ENCODE results near the gene ATG13. TPM values are rescaled to one million over a fixed set of nuclear protein-coding genes. Genes with fewer than 3 reads are reported as not detected.

The ATG13 gene
- total RNA-seq, 1 donor from 2014 or later = 51.3 TPM

DNA sequence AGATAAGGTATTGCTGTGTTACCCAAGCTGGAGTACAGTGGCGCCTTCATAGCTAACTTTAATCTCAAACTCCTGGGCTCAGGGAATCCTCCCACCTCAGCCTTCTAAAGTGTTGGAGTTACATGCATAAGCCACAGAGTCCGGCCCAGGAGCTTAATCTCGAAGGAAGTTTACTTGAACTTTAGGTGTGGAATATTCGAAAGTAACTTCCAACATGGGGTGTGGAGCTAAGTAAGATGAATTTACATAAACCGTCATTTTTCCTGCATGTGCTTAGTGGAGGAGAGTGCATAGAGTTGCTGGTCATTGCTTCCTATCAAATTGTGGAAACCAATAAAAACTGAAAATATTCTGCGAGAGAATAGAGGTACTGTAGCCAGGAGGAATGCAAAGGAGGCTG is 1.5 kb downstream of the ATG13 start:
- Mint-ChIP-seq H3K4me3 (peak overlapping the region; percentile 82), H3K4me1 (peaks cover 24% of the 10 kb centered on the region), H3K9me3 (no peaks in the 10 kb centered on the region), H3K27me3 (ENCODE audit: low read depth) (no peaks in the 10 kb centered on the region), H3K36me3 (ENCODE audit: low read depth) (no peaks in the 10 kb centered on the region), H3K27ac (ENCODE audit: unreplicated experiment) (no peak overlapping the region)
- DNase-seq (ENCODE audit: low read depth, low spot score) = no peak
- TF ChIP-seq, protein P1, sequence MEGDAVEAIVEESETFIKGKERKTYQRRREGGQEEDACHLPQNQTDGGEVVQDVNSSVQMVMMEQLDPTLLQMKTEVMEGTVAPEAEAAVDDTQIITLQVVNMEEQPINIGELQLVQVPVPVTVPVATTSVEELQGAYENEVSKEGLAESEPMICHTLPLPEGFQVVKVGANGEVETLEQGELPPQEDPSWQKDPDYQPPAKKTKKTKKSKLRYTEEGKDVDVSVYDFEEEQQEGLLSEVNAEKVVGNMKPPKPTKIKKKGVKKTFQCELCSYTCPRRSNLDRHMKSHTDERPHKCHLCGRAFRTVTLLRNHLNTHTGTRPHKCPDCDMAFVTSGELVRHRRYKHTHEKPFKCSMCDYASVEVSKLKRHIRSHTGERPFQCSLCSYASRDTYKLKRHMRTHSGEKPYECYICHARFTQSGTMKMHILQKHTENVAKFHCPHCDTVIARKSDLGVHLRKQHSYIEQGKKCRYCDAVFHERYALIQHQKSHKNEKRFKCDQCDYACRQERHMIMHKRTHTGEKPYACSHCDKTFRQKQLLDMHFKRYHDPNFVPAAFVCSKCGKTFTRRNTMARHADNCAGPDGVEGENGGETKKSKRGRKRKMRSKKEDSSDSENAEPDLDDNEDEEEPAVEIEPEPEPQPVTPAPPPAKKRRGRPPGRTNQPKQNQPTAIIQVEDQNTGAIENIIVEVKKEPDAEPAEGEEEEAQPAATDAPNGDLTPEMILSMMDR (conservative IDR thresholded peaks at IDR 0.05) = no peak

DNA sequence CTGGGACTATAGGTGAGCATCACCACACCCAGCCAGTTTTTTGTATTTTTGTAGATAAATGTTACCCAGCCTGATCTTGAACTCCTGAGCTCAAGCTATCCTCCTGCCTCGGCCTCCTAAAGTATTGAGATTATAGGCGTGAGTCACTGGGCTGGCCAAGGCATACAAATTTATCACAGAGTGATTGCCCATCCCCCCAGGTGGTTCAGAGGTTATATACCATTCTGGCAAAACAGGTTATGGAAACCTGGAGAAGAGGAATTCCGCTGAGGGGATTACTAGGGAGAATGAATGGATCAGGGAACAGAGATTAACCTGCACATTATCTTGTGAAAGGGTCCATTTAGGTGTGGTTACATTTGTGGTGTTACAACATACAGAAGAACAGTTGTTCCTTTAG is 8.1 kb downstream of the ATG13 start:
- Mint-ChIP-seq H3K36me3 (ENCODE audit: low read depth) (no peaks in the 10 kb centered on the region), H3K4me1 (no peaks in the 10 kb centered on the region), H3K27me3 (ENCODE audit: low read depth) (no peaks in the 10 kb centered on the region), H3K9me3 (no peaks in the 10 kb centered on the region), H3K27ac (ENCODE audit: unreplicated experiment) (no peak overlapping the region), H3K4me3 (no peak overlapping the region)
- TF ChIP-seq, protein P1 (conservative IDR thresholded peaks at IDR 0.05) = no peak
- DNase-seq (ENCODE audit: low read depth, low spot score) = no peak

DNA sequence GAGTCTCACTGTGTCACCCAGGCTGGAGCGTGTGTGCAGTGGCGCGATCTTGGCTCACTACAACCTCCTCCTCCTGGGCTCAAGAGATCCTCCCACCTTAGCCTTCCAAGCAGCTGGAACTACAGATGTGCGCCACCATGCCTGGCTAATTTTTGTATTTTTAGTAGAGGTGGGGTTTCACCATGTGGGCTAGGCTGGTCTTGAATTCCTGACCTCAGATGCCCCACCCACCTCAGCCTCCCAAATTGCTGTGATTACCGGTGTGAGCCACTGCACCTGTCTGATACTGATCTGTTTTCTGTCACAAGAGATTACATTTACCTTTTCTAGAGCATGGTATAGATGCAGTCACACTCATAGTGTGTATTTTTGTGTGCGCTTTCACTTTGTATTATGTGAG is 11.6 kb downstream of the ATG13 start:
- Mint-ChIP-seq H3K36me3 (ENCODE audit: low read depth) (no peaks in the 10 kb centered on the region), H3K27me3 (ENCODE audit: low read depth) (no peaks in the 10 kb centered on the region), H3K4me3 (no peak overlapping the region), H3K4me1 (no peaks in the 10 kb centered on the region), H3K9me3 (no peaks in the 10 kb centered on the region), H3K27ac (ENCODE audit: unreplicated experiment) (no peak overlapping the region)
- DNase-seq (ENCODE audit: low read depth, low spot score) = no peak
- TF ChIP-seq, protein P1 (conservative IDR thresholded peaks at IDR 0.05) = no peak

DNA sequence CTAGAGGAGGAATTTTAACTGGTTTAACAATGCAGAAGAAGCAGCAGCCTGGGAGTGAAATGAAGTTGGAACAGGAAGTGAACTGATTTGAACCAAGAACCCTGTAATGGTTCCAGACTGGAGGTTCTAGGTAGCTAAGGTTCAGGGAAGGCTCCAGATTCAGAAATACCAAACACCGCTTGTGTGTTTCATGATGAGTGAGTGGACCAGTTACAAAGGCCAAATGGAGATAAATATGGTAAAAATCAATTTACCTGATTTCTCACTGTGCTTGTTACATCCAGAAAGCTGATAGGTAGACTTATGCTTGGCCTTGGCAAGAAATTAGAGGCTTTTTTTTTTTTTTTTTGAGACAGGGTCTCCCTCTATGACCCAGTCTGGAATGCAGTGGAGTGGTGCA is 12.9 kb downstream of the ATG13 start:
- Mint-ChIP-seq H3K4me3 (no peak overlapping the region), H3K27me3 (ENCODE audit: low read depth) (no peaks in the 10 kb centered on the region), H3K27ac (ENCODE audit: unreplicated experiment) (no peak overlapping the region), H3K36me3 (ENCODE audit: low read depth) (no peaks in the 10 kb centered on the region), H3K4me1 (no peaks in the 10 kb centered on the region), H3K9me3 (no peaks in the 10 kb centered on the region)
- DNase-seq (ENCODE audit: low read depth, low spot score) = no peak
- TF ChIP-seq, protein P1 (conservative IDR thresholded peaks at IDR 0.05) = no peak

DNA sequence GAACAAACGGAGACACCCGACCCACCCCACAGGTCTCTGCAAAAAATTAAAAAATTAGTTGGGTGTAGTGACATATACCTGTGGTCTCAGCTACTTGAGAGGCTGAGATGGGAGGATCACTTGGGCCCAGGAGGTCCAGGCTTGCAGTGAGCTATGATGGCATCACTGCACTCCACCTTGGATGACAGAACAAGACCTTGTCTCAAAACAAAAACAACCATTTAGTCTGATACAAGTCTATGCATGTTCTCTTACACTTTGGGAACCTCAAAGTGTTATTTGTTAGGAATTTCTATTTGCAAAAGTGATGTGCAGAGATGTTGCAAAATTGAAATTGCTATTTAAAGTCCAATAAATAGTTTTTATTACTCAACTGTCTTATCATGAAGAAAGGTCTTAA is 14.3 kb downstream of the ATG13 start:
- Mint-ChIP-seq H3K27ac (ENCODE audit: unreplicated experiment) (no peak overlapping the region), H3K36me3 (ENCODE audit: low read depth) (no peaks in the 10 kb centered on the region), H3K4me3 (no peak overlapping the region), H3K9me3 (no peaks in the 10 kb centered on the region), H3K4me1 (no peaks in the 10 kb centered on the region), H3K27me3 (ENCODE audit: low read depth) (no peaks in the 10 kb centered on the region)
- DNase-seq (ENCODE audit: low read depth, low spot score) = no peak
- TF ChIP-seq, protein P1 (conservative IDR thresholded peaks at IDR 0.05) = no peak

DNA sequence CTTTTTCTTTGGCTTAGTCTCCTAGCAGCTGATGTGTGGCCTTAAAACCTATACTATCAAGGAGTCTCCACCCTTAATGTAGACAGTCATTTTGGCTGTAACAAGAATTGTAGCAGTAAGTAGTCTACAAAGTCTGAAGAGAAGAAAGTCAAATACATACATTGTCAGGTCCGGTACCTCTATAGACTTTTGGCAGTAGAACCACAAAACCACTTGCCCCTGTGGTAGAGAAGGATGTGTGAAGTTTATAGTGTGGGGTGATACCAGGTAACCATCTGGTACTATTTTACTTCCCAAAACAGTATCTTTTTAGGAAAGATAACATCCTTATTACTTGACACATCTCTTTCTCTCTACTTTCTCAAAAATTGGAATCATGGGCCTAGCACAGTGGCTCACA is 15.1 kb downstream of the ATG13 start:
- Mint-ChIP-seq H3K27me3 (ENCODE audit: low read depth) (no peaks in the 10 kb centered on the region), H3K36me3 (ENCODE audit: low read depth) (no peaks in the 10 kb centered on the region), H3K4me1 (no peaks in the 10 kb centered on the region), H3K4me3 (no peak overlapping the region), H3K9me3 (no peaks in the 10 kb centered on the region), H3K27ac (ENCODE audit: unreplicated experiment) (no peak overlapping the region)
- DNase-seq (ENCODE audit: low read depth, low spot score) = no peak
- TF ChIP-seq, protein P1 (conservative IDR thresholded peaks at IDR 0.05) = no peak

Data from neural crest cell (in vitro differentiated cells).